ENCODE measurements around the gene MARCHF7. TPM values are rescaled to one million over a fixed set of nuclear protein-coding genes. Genes with fewer than 3 reads are reported as not detected.

The MARCHF7 gene
- total RNA-seq, 1 experiment from 2014 or later: 26.4 TPM

Other genes starting within 250 kb of the MARCHF7 start
- 22.0 and 25.2 TPM in 2 replicates for gene BAZ2B, start 96.0 kb upstream of the MARCHF7 start, total RNA-seq (2014; rRNA removed; shearing (Covaris generic))
- 1.8 and 2.0 TPM in 2 replicates for gene CD302, start 85.7 kb downstream of the MARCHF7 start, total RNA-seq (2014; rRNA removed; shearing (Covaris generic))
- gene LY75, start 192.2 kb downstream of the MARCHF7 start, total RNA-seq (2014; rRNA removed; shearing (Covaris generic)): 22.7 and 27.2 TPM in 2 replicates